HG03196 (cell line): ENCODE results near the gene TMTC2.
A peak's percentile ranks its signal among the peaks of the same experiment; 100 is the strongest.

Source experiments
- ATAC-seq: cut with Tn5 transposase; IDR thresholded peaks from one replicate; pipeline ENCODE4 v1.9.1; 2021; ENCODE audit not compliant: unreplicated experiment

TMTC2 gene

DNA sequence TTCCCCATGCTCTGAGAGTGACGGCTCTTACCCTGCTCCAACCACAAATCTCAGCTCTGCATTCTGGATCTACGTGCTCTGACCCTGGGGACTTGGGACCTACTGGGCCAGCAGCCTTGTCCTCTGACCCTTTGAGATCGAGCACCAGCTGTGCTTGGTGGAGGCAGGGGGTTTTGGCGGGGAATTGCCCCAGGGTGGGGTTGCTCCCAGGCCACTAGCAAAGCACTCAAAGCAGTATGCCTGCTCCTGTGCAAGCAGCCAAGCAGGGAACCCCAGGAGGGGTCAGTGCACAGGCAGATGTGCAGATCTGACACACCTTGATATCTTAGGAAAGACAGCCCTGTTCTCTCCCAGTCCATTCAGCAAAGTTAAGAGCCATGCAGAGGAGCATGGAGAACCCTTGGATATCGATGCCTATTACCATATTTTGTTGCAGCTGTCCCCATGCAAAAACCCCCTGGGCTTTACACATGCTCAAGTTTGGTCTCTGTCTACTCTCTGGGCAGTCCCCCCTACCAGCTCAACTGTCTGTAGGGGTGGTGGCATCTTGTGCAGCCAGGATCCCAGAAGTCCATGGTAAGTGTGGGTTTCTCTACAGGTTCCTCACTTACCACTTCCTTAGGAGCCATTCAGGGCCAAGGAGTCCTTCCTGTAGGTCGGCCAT is 319.0 kb downstream of the TMTC2 start:
- no peak for ATAC-seq

DNA sequence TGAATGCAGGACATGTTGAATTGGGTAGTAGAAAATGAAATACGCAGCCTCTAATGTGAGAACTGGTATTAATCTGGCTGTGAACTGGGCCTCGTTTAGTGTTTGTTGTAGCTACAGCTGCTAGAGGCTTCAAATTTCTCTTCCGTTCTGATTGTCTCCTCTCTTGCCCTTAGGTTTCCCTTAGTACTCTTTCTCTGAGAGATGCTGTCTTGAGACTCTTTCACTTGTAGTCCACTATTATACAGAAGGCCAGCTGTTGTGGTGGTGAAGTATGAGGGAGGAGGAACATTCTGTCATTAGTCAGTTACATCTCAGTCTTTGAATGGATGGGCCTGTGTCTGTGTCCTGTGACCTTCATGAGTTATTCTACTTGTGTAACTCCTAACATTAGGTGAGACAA is 322.0 kb downstream of the TMTC2 start:
- ATAC-seq, result no peak

DNA sequence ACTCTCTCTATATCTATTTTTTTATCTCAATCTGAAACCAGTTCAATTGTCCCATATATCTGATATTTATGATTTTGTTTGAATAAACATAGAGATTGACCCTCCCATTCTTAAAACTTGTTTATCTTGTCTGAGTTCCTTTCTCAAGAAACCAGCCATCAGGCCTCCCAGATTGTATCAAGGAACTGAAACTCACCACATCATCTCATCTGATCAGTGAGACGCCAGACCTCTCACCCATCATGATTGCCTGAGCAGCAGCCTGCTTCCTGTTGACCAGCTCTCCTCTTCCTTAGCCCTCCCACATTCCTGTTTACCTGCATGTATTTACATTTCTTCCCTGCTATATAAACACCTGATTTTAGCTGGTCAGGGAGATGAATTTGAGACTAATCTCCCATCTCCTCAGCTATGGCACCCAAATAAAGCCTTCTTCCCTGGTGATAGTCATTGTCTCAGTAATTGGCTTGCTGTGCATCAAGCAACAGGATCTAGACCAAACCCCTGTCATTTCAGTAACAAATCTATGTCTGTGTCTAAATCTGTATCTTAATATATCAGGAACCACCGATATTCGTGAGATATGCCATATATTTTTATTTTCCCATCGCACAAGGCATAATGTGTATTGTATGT is 323.6 kb downstream of the TMTC2 start:
- peak; percentile 90 for ATAC-seq

- ATAC-seq, result no peak
Observed at GRCh38 chr12:83015390-83016217, 328.9 kb downstream of the TMTC2 start.

GRCh38 chr12:83016218-83016835 is 329.6 kb downstream of the TMTC2 start:
- no peak for ATAC-seq

DNA sequence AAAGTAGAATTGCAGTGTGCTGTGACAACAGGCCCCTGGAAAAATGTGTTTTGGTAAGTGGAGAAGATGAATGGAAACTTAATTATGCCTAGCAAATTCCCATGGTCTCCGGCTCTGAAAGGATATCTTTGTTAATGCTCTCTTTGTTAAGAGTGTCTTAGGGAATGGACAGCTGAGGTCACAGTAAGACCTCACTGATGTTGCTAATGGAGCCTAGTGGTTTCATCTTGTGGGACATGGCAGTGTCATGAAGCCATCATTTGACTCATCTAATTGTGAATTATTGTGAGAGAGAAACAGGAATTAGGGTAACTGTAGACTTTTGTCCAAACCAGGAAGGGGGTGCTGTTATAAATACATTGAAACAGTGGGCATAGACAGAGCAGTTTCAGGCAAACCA is 330.3 kb downstream of the TMTC2 start:
- ATAC-seq, result no peak

DNA sequence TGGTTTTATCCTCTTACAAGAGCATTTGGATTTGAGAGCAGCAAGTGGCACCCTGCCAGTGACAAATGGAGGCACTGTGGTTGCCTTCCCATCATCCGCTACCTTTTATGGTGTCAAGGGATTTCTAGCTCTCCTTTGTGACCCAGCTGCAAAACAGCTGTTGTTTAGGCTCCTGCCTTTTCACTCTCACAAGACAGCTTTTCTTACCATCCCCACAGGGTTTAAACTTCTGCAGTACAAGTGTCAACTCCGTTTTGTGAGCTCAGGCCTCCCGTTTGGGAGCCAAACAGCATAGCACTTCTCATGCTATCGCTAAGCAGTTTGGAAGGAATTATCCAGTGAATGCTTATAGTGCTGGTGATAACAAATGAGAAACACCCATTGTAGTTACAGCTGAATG is 331.4 kb downstream of the TMTC2 start:
- no peak for ATAC-seq

GRCh38 chr12:83027021-83027723 is 340.5 kb downstream of the TMTC2 start:
- ATAC-seq, result no peak

GRCh38 chr12:83031196-83031595 is 344.5 kb downstream of the TMTC2 start:
- ATAC-seq, result no peak

DNA sequence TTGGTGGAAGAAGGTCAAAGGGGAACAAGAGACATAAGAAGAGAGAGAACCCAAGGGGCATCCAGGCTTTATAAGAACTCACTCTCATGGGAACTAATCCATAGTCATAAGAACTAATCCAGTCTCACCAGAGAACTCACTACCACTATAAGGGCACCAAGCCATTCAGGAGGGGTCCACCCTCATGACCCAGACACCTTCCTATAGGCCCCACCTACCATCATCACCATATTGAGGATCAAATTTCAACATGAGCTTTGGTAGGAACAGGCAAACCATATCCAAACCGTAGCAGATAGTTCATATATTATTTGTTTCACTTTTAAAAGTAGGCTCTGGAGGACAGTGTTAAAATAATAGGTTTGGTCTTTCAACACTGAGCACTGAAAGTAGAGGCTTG is 350.1 kb downstream of the TMTC2 start:
- ATAC-seq, result no peak

- ATAC-seq, result no peak
Observed at GRCh38 chr12:83039413-83039812, 352.7 kb downstream of the TMTC2 start.

- ATAC-seq, result no peak
Observed at GRCh38 chr12:83040339-83040738, 353.6 kb downstream of the TMTC2 start.

DNA sequence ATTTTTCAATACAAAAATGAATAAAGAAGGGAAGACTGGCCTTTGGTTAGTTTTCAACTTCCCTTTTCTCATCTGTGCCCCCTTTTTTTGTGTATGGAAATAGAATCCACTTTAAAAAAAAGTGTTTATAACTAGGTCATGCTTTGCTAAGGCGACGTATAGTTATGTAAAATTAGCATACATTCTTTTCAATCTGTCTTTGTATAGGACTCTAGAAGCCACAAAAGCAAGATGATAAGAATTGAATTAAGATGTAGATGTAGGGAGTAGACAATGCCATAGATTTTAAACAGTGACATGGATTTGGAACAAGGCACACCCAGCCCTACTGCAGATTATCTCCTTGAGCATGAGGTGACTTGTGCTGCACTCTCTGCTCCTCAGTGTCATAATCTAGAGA is 354.3 kb downstream of the TMTC2 start:
- ATAC-seq, result no peak

- no peak for ATAC-seq
Observed at GRCh38 chr12:83042441-83043200, 355.9 kb downstream of the TMTC2 start.

DNA sequence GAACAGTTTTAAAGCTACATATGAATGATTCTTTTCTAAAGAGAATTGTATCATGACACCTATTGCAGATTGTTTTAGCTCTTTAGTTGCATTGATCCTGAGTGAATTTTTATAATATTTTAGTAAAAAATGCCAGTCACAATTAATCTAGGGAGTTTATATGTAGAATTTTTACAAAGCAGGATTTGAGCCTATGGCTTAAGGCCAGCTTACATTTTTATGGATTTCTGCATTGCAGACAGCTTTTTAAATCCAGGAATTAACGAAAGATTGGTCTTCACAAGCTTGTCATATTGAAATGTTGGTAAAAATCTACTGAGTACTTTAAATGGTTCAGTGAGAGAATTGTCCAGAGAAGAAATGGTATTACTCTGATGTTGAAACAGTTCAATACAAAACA is 358.0 kb downstream of the TMTC2 start:
- no peak for ATAC-seq

DNA sequence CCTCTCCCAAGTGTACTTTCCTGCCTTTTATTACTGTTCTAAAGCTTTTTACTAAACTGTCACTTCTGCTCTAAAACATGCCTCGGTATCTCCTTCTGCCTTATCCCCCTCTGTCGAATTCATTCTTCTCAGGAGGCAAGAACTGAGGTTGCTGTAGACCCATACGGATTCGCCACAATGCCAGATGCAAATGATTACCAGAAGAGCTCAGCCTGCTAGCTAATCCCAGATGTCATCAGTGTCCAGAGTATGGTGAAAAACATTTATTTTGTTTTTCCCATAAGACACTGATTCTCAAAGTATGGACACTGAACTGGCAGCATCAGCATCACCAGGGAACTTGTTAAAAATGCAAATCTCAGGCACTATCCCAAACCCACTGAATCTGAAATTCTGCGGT is 359.3 kb downstream of the TMTC2 start:
- ATAC-seq, result no peak

GRCh38 chr12:83049306-83049705 is 362.6 kb downstream of the TMTC2 start:
- no peak for ATAC-seq

DNA sequence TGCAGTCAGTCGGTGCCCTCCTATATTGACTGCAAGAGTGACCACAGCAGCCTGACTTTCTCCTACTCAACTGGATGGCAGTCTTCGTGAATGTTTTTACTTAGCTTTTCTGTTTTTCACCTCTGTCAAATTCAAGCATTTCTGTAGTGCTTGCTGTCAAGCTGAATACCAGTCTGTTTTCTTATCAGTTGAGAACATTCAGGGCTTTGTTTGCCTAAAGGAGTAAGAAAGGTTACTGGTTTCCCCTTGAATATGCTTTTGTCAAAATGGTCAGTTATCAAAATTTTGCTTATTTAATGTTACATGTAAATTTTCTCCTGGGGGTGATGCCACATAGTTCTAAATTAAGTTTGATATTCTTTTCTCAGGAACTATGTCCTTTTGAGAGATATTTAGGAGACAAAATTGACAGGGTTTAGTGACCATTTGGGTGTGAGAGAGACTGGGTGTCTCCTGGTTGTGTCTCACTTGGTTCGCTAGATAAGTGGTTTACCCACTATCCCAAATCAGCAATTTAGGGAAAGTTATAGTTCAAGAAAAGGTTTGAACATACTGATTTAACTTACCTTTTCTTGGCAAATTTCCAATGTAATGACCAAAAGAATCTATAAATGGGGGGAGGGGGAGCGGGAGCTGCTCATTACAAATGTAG is 366.3 kb downstream of the TMTC2 start:
- no peak for ATAC-seq

DNA sequence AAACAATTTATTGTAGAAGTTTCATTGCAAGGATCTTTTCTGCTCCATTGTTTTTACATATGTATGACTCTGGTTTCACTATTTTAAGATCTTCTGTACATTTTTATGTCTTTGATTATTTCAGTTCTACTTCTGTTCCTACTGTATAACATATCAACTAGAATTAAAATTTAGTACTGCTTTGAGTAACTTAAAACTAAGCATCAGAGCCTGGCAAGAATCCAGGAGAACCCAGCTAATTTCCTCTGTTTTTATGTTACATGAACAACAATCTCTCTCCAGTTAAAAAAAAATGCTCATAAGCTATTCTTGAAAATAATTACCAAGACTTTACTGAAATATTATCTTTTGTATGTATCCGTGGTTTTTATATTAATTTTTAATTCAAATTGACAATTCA is 370.7 kb downstream of the TMTC2 start:
- ATAC-seq, result no peak

GRCh38 chr12:83059107-83059506 is 372.4 kb downstream of the TMTC2 start:
- ATAC-seq, result no peak
